ENCODE data around the gene HOGA1. TPM values are rescaled to one million over a fixed set of nuclear protein-coding genes. Genes with fewer than 3 reads are reported as not detected.

The HOGA1 gene
- total RNA-seq, 3 donors from 2014 or later (not counting 1 experiment from before 2014, with no cell fraction given): not detected

- no peak for ATAC-seq
- no peaks in the 10 kb centered on the region for H3K27me3 ChIP-seq (ENCODE audit: control insufficient read depth, insufficient read depth, low read length)
- no peak overlapping the region for H3K27ac ChIP-seq (ENCODE audit: low read length)
- no peaks in the 10 kb centered on the region for H3K36me3 Mint-ChIP-seq
- 92% methylated on average over 14 of the region's 14 CpGs for WGBS (ENCODE audit: insufficient coverage)
- H3K4me1 ChIP-seq (ENCODE audit: control insufficient read depth, insufficient read depth, low read length): peaks cover 8% of the 10 kb centered on the region
- no peaks in the 10 kb centered on the region for H3K9me3 Mint-ChIP-seq
- DNase-seq: no peak
- H3K27ac Mint-ChIP-seq: no peak overlapping the region
- H3K4me3 ChIP-seq (ENCODE audit: low read length): no peak overlapping the region
- intact Hi-C loops (cut with micrococcal nuclease): no loop called here
- H3K27me3 Mint-ChIP-seq (ENCODE audit: low read depth in 2 of 2): no peaks in the 10 kb centered on the region
- no peaks in the 10 kb centered on the region for H3K9me3 ChIP-seq (ENCODE audit: control insufficient read depth, insufficient read depth, low read length)
- no peak overlapping the region for H3K4me3 Mint-ChIP-seq
- peaks cover 0 to 5% of the 10 kb centered on the region in 2 donors for H3K4me1 Mint-ChIP-seq
- TF ChIP-seq, protein P1, sequence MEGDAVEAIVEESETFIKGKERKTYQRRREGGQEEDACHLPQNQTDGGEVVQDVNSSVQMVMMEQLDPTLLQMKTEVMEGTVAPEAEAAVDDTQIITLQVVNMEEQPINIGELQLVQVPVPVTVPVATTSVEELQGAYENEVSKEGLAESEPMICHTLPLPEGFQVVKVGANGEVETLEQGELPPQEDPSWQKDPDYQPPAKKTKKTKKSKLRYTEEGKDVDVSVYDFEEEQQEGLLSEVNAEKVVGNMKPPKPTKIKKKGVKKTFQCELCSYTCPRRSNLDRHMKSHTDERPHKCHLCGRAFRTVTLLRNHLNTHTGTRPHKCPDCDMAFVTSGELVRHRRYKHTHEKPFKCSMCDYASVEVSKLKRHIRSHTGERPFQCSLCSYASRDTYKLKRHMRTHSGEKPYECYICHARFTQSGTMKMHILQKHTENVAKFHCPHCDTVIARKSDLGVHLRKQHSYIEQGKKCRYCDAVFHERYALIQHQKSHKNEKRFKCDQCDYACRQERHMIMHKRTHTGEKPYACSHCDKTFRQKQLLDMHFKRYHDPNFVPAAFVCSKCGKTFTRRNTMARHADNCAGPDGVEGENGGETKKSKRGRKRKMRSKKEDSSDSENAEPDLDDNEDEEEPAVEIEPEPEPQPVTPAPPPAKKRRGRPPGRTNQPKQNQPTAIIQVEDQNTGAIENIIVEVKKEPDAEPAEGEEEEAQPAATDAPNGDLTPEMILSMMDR (IDR thresholded peaks at IDR 0.05): no peak
- no peaks in the 10 kb centered on the region for H3K36me3 ChIP-seq (ENCODE audit: control insufficient read depth, insufficient read depth, low read length)
Observed at GRCh38 chr10:97540669-97541500, 43.3 kb upstream of the HOGA1 start.

DNA sequence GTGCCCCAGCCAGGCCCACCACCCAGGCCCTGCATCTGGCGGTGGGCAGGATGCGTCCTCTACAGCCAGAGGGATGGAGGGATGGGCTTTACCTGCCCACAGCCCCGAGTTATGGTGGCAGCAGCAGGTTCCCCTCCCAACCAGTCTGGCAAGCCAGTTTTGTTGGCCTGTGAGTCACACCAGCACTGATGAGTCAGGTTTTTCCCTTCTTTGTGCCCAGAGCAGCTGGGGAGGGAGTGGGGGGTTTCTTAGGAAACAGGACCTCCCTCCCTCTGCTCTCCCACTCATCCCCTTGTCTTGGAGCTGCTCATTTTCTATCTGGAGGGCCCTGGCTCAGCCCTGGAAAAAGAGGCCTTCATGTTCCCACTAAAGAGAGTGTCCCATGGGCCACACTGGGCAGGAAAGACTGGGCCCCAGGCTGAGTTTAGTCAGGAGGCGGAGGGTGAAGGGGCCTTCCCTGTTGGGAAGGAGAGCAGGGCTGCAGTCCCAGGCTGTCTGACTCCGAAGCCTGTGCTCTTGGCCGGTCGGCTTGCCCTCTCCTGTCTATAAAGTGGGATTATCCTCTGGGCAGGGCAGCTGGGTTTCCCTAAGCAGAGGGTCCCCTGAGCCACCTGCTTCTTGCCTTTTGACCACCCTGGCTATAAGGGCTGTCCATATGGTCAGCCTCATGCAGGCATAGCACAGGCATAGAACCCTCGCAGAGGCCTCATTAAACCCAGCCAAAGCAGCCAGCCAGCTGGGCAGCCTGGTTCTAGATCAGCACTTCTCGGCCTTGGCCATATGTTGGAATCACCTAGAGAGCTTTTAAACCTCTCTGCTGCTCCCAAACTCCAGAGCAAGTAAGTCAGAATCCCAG is 41.8 kb upstream of the HOGA1 start:
- Mint-ChIP-seq H3K36me3 (no peaks in the 10 kb centered on the region), H3K4me1 (peaks cover 0 to 5% of the 10 kb centered on the region in 2 donors), H3K27me3 (ENCODE audit: low read depth in 2 of 2) (peaks cover 0 to 4% of the 10 kb centered on the region in 2 donors), H3K9me3 (no peaks in the 10 kb centered on the region), H3K4me3 (no peak overlapping the region), H3K27ac (no peak overlapping the region)
- DNase-seq (no peak), ATAC-seq (no peak)
- intact Hi-C loops (cut with micrococcal nuclease): no loop called here
- TF ChIP-seq, protein P1 (IDR thresholded peaks at IDR 0.05): no peak
- H3K4me3 ChIP-seq (ENCODE audit: low read length): no peak overlapping the region
- no peak overlapping the region for H3K27ac ChIP-seq (ENCODE audit: low read length)
- WGBS (ENCODE audit: insufficient coverage): 84% methylated on average over 9 of the region's 9 CpGs
- no peaks in the 10 kb centered on the region for H3K36me3 ChIP-seq (ENCODE audit: control insufficient read depth, insufficient read depth, low read length)
- peaks cover 8% of the 10 kb centered on the region for H3K4me1 ChIP-seq (ENCODE audit: control insufficient read depth, insufficient read depth, low read length)
- H3K27me3 ChIP-seq (ENCODE audit: control insufficient read depth, insufficient read depth, low read length): no peaks in the 10 kb centered on the region
- H3K9me3 ChIP-seq (ENCODE audit: control insufficient read depth, insufficient read depth, low read length): no peaks in the 10 kb centered on the region

DNA sequence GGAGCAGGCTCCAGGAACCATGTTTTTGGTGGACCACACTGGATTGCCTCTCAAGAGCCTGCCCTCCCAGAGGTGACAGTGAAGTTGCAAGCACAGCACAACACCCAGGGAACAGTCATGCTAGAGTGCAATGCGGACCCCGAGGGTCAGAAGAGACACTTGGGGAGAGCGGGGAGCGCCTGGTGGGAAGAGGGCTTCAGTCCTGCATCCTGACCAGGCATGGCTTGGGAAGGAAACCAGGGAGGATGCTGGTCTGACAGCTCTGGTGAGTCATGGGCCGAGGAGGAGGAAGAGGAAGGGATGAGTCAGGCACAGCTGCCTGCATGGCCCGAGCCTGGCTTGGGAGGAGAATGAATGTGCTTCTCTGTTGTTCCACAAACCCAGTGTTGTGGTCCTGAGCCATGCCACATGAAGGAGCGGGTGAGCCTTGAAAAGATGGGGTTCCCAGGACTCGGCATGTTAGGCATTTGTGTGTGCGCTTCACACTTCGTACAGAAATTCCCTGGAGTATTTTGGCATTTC is 41.1 kb upstream of the HOGA1 start:
- no peaks in the 10 kb centered on the region for H3K9me3 Mint-ChIP-seq

More for the DNA sequence above, 41.1 kb upstream of the HOGA1 start:
- Mint-ChIP-seq H3K4me1 (peaks cover 0 to 5% of the 10 kb centered on the region in 2 donors), H3K27ac (no peak overlapping the region), H3K36me3 (no peaks in the 10 kb centered on the region), H3K27me3 (ENCODE audit: low read depth in 2 of 2) (peaks cover 0 to 4% of the 10 kb centered on the region in 2 donors), H3K4me3 (no peak overlapping the region)
- no peaks in the 10 kb centered on the region for H3K9me3 ChIP-seq (ENCODE audit: control insufficient read depth, insufficient read depth, low read length)
- no peaks in the 10 kb centered on the region for H3K36me3 ChIP-seq (ENCODE audit: control insufficient read depth, insufficient read depth, low read length)
- intact Hi-C loops (cut with micrococcal nuclease): no loop called here
- no peak overlapping the region for H3K4me3 ChIP-seq (ENCODE audit: low read length)
- H3K4me1 ChIP-seq (ENCODE audit: control insufficient read depth, insufficient read depth, low read length): peaks cover 8% of the 10 kb centered on the region
- H3K27me3 ChIP-seq (ENCODE audit: control insufficient read depth, insufficient read depth, low read length): no peaks in the 10 kb centered on the region
- DNase-seq (peak in 1 of 2 donors; percentile 10), ATAC-seq (peak in 1 of 3 donors; percentile 35)
- 39% methylated on average over 10 of the region's 10 CpGs for WGBS (ENCODE audit: insufficient coverage)
- no peak overlapping the region for H3K27ac ChIP-seq (ENCODE audit: low read length)
- TF ChIP-seq, protein P1 (IDR thresholded peaks at IDR 0.05): no peak
